ENCODE results near the gene GRIK5.
"Not testable (repeated sequence)": the region's sequence is repeated elsewhere in the genome, so short reads cannot be mapped to it uniquely, and the experiment has no call there.

GRIK5 gene, protein sequence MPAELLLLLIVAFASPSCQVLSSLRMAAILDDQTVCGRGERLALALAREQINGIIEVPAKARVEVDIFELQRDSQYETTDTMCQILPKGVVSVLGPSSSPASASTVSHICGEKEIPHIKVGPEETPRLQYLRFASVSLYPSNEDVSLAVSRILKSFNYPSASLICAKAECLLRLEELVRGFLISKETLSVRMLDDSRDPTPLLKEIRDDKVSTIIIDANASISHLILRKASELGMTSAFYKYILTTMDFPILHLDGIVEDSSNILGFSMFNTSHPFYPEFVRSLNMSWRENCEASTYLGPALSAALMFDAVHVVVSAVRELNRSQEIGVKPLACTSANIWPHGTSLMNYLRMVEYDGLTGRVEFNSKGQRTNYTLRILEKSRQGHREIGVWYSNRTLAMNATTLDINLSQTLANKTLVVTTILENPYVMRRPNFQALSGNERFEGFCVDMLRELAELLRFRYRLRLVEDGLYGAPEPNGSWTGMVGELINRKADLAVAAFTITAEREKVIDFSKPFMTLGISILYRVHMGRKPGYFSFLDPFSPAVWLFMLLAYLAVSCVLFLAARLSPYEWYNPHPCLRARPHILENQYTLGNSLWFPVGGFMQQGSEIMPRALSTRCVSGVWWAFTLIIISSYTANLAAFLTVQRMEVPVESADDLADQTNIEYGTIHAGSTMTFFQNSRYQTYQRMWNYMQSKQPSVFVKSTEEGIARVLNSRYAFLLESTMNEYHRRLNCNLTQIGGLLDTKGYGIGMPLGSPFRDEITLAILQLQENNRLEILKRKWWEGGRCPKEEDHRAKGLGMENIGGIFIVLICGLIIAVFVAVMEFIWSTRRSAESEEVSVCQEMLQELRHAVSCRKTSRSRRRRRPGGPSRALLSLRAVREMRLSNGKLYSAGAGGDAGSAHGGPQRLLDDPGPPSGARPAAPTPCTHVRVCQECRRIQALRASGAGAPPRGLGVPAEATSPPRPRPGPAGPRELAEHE

GRCh38 chr19:42069619-42070351 lies at the start of gene GRIK5:
Gene GRIK5, minus strand, starts transcription at chr19:42070206. Its CDS starts 4,436 bp downstream, at chr19:42065770.
- DNase-seq, result no peak

DNA sequence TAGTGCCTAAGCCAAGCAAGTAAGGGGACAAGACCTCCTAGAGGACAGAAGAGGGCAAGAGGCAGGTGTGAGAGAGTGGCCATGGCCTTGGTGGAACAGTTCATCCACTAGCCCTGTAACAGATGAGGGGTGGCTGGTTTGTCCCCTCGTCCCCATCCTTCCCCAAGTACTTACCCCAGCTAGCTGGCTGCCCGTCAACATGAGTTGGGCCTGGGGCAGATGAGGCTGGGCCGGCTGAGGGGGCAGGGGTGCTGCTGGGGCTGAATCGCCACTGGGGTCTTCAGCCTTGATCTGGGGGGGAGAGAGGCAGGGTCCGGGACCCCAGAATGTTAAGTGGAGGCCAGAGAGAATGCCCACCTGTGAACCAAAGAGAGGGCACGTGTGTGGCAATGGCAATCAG lies 47.1 kb upstream of the GRIK5 start:
- DNase-seq, result no peak

GRCh38 chr19:42116308-42117075 lies 46.5 kb upstream of the GRIK5 start:
- DNase-seq, result no peak

DNA sequence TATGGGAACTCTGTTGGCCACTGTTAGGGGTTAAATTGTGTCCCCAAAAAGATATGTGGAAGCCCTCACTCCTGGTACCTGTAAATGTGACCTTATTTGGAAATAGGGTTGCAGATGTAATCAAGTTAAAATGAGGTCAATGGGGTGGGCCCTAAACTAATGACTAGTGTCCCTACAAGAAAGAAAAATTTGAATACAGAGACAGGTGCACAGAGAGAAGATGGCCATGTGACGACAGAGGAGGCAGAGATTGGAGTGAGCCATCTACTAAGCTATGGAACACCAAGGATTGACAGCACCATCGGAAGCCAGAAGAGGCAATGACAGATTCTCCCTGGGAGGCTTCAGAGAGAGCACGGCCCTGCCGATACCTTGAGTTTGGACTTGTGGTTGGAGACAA lies 45.7 kb upstream of the GRIK5 start:
- no peak for DNase-seq

DNA sequence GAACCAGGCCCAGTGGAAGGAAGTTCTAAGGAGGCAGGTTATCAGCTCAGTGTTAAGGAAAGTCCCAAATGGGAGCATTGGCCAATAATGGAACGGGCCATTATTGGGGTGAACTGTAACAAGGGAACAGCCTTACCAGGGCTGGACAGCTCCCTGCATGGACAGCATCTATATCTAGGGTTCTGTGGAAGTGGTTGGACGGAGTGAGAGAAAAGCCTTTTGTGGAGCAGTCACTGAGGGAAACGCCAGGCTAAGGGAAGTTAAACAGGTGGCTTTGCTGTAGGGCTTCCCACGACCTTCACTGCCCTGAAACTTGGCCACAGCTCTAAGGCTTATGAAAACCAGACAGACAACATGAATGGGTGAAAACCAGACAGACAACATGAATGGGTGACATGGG lies 45.2 kb upstream of the GRIK5 start:
- no peak for DNase-seq

DNA sequence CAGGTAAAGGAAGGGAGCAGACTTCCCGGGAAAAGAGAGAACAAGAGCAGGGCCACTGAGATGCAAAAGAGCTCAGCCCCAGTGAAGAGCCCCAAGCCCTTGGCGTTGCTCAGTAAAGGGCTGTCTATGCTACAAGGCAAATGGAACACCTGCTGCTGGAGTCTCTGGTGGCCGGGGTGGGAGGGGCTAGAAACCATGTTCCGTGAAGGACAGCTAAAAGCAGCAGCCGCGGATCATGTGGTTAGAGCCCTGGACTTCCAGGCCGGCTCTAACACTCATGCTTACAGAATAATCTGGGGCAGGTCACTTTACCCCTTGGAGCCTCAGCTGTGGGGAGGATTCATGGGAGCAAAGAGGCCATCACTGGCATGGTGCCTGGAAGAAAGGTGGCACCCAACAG lies 44.4 kb upstream of the GRIK5 start:
- no peak for DNase-seq

- no peak for DNase-seq
Measured at GRCh38 chr19:42113641-42114348, 43.8 kb upstream of the GRIK5 start.

GRCh38 chr19:42111811-42112210 lies 41.8 kb upstream of the GRIK5 start:
- no peak for DNase-seq

GRCh38 chr19:42111384-42111783 lies 41.4 kb upstream of the GRIK5 start:
- no peak for DNase-seq

DNA sequence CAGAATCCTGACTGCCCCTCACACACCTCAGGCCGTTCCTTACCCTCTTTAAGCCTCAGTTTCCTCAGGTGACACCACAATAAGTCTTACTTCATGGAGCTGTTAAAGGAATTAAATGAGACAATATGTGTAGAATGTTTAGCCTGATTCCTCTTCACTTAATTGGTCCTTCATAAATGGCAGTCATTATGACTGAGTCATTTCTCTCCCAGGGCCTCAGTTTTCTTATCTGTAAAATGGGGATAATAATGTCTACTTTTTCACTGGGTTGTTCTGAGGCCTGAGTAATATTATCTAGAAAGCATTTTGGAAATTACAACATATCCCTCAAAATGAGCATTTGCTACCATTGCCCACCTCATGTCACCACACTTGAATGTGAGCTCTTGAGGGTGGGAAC lies 40.7 kb upstream of the GRIK5 start:
- no peak for DNase-seq

GRCh38 chr19:42109896-42110295 lies 39.9 kb upstream of the GRIK5 start:
- no peak for DNase-seq

GRCh38 chr19:42108527-42109389 lies 38.8 kb upstream of the GRIK5 start:
- DNase-seq, result peak; percentile 62

DNA sequence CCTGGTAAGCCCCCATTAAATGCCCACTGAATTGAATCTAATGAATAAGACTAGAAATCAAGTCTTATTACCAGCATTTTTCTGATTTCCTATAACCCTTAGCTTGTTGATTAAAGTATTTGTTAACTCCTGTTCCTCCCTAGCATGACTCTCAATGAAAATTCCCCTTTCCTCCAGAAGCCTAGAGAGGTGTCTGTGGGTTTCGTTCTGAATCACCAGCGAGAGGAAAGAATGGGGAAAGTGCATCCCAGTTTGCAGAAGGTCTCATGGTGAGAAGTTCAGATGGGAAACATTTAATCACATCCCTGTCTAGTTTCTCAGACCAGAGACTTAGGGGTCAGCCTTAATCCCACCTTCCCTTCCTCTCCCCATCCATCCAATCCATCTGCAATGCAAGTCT lies 35.4 kb upstream of the GRIK5 start:
- no peak for DNase-seq

DNA sequence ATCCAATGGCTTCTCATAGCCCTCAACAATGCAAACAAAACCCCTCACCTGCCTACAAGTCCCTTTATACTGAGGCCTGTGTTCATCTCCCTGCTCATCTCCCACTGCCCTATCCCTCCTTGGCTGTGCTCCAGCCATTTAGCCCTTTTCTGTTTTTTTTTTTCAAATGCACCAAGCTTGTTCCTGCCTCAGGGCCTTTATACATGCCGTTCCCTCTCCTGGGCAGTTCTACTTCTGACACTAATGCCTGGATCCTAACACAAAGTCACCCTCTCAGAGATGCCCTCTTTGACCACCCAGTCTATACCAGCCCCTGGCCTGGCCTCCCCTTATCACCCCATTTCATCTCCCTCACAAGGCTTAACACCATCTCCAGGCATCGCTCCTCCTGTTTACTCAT lies 32.9 kb upstream of the GRIK5 start:
- DNase-seq, result no peak

- DNase-seq, result not testable (repeated sequence)
Measured at GRCh38 chr19:42100241-42100640, 30.2 kb upstream of the GRIK5 start.

DNA sequence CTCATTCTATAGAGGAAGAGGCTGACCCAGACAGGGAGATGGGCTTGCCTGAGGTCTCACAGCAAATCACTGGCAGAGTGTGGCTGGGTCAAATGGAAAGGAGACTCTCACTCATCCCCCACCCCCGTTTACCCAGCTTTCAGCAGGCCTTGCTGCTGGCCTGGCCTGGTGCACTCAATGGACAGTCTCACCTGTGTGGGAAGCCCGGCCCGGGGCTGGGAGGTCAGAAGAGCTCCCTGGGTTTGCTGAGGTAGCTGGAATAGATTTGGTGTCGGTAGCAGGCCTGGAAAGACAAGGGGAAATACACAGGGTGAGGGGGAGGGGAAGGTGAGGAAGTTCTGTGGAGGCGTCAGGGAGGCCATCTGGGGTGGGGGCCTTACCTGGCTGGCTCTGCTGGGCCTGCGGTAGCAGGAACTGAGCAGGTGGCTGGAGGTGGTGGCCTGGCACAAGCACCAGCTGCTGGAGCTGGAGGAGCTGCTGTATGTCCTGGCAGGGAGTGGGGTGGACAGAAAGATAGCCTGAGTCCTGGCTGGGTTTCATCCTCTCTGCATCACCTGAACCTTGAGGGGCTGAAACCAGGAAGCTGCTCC lies 29.4 kb upstream of the GRIK5 start:
- no peak for DNase-seq

DNA sequence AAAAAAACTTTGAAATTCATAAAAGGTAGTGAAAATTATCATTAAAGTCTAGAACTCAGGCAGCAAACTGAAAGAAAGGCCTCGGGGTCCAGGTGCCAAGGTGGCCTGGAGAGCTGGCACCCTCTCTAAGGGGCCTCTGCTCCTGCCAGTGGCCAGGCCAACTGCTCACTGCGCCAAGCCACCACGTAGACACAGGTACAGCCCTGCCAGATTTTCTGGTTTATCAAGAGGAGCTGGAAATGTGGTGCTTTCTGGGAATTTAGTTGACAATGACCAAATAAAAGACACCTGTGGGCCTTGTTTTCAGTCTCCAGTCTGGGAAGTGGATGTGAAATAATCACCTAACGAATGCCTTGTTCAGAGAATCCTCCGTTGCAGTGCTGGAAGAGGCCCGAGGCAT lies 28.8 kb upstream of the GRIK5 start:
- DNase-seq, result no peak

DNA sequence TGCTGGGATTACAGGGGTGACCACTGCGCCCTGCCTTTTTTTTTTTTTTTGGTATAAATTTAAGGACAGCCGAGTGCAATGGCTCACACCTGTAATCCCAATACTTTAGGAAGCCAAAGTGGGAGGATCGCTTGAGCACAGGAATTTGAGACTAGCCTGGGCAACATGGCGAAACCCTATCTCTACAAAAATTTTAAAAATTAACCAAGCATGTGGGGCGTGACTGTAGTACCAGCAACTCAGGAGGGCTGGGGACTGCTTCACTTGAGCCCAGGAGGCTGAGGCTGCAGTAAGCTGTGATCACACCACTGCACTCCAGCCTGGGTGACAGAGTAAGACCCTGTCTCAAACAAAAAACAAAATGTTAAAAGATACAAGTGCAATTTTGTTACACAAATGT lies 27.5 kb upstream of the GRIK5 start:
- DNase-seq, result no peak

DNA sequence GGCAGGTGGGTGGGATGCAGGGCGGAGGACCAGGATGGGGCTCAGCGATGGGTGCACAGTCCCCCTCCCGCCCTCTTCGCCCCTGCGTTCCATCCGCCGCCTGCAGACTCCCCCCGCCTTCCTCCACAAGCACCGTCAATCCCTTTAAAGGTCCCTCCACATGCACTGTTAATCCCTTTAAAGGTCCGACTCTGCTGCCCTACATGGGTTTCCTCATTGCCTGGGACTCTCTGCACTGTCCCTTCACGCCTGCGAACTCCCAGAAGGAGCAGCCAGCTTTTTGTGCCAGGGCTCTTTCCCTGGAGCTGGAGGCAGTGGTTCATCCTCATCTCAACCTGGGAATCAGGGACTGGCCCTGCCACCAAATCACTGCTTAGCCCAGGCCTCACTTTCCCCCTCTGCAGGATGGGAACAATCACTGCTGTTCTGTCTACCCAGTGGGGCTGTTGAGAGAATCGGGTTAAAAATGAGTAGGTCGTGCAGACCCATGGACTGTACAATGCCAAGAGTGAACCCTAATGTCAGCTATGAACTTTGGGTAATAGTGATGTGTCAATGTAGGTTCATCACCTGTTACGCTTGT lies 26.3 kb upstream of the GRIK5 start:
- no peak for DNase-seq

DNA sequence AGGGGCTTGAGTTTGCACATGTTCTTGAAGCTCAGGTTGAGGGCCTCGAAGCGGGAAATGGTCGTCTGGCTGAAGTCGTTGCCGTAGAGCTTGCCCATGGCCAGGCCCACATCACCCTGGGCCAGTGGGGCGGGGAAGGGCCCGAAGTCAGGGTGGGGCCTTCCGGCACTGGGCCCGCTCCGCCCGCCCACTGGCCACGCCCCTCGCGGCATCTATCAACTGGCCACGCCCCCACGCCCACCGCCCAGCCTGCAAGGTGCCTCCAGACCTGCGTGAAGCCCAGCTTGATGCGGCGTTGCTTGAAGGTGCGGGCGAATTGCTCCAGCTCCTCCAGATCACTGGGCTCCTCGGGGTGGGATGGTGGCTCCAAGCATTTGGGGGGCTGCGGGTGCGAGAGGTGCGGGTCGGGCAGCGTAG lies 25.8 kb upstream of the GRIK5 start:
- DNase-seq, result no peak
